GM12892 (cell line): ENCODE measurements around the gene MXD3.

Experiments
- POLR2A ChIP-seq: IDR thresholded peaks from 2 replicates; pipeline ENCODE4 v1.6.1; 2011; ENCODE audit warnings: low read depth, low read length, control low read depth
- POLR2AphosphoS5 ChIP-seq: IDR thresholded peaks from 2 replicates; pipeline ENCODE4 v1.6.1; 2011; ENCODE audit warnings: low read depth, low read length, control low read depth

GRCh38 chr5:177271113-177271512, 40.6 kb downstream of the MXD3 start:
- TF ChIP-seq POLR2AphosphoS5 (no peak), POLR2A (no peak)
